ENCODE data around the gene MYH14.
A peak's percentile ranks its signal among the peaks of the same experiment; 100 is the strongest.
"Not testable (repeated sequence)": the region's sequence is repeated elsewhere in the genome, so short reads cannot be mapped to it uniquely, and the experiment has no call there.

Gene MYH14

DNA sequence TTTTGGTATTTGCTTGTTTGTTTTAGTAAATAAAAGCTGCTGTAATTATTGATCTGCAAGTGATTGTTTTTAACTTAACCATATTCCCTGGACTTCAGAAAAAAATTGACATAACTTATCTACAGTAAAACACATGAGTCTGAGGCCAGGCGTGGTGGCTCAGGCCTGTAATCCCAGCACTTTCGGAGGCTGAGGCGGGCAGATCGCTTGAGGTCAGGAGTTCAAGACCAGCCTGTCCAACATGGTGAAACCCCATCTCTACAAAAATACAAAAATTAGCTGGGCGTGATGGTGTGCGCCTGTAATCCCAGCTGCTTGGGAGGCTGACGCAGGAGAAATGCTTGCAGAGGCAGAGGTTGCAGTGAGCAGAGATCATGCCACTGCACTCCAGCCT, 150.1 kb downstream of the MYH14 start:
- H3K4me1 Mint-ChIP-seq = peaks cover 23% of the 10 kb centered on the region
- DNase-seq, ATAC-seq, H3K9me3 Mint-ChIP-seq, H3K4me3 Mint-ChIP-seq, H3K27me3 Mint-ChIP-seq: not testable (repeated sequence)
- H3K27ac Mint-ChIP-seq = peak overlapping the region in 1 of 2 donors; percentile 19

- peaks cover 0 to 20% of the 10 kb centered on the region in 2 donors for H3K9me3 Mint-ChIP-seq
- H3K4me1 Mint-ChIP-seq = peaks cover 48% of the 10 kb centered on the region
- no peak for DNase-seq
- H3K27ac Mint-ChIP-seq = no peak overlapping the region
- ATAC-seq = no peak
- no peaks in the 10 kb centered on the region for H3K27me3 Mint-ChIP-seq
- peak overlapping the region; percentile 94 to 96 for H3K4me3 Mint-ChIP-seq
These were observed 153.3 kb downstream of the MYH14 start for GRCh38 chr19:50356691-50357177.

DNA sequence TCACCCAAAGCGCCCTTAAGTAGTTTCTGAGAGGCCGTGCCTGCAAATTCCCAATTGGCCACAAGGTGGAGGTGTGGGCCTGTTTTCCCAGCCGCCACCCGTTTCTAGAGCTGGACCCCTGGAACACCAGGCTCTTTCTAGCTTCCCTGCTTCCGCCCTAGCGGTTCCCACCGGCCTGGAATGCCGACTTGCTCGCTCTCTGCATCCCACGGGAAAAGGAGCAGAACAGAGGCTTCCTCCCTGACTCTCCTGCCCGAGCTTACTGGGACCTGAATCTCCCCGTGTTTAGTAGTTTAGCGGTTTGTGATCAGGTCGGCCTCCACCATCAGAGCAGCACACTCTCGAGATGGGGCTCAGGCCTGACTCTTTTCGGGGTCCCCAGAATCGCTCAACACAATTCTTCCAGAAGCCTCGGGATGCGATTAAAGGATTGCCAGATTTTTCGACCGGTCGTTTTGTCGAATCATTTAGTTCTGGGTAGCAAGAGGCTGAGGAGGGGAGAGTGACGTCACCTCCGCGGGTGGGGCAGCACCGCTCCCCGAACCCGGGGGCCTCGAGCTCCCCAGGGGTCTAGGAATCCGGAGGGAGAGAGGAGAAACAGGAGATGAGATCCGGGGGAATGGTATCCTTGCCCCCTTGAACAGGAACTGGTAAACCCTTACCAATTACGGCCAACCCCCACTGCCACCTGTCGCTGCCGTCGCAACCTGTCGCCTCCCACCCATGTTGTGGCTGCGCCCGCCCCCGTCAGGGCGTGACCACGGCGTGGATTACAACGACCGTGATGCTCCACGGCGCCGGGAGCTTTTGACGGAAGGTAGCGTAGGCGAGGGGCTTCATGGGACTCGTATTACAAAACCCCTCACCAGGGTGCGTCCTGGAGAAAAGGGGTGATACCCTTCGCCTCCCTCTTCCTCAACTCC, 154.0 kb downstream of the MYH14 start:
- Mint-ChIP-seq H3K9me3 (peaks cover 0 to 20% of the 10 kb centered on the region in 2 donors), H3K4me1 (peaks cover 55% of the 10 kb centered on the region), H3K27me3 (no peaks in the 10 kb centered on the region), H3K27ac (peak overlapping the region; percentile 97 to 99), H3K4me3 (peak overlapping the region; percentile 94 to 96)
- ATAC-seq = peak; percentile 81
- DNase-seq = peak; percentile 84 to 88

DNA sequence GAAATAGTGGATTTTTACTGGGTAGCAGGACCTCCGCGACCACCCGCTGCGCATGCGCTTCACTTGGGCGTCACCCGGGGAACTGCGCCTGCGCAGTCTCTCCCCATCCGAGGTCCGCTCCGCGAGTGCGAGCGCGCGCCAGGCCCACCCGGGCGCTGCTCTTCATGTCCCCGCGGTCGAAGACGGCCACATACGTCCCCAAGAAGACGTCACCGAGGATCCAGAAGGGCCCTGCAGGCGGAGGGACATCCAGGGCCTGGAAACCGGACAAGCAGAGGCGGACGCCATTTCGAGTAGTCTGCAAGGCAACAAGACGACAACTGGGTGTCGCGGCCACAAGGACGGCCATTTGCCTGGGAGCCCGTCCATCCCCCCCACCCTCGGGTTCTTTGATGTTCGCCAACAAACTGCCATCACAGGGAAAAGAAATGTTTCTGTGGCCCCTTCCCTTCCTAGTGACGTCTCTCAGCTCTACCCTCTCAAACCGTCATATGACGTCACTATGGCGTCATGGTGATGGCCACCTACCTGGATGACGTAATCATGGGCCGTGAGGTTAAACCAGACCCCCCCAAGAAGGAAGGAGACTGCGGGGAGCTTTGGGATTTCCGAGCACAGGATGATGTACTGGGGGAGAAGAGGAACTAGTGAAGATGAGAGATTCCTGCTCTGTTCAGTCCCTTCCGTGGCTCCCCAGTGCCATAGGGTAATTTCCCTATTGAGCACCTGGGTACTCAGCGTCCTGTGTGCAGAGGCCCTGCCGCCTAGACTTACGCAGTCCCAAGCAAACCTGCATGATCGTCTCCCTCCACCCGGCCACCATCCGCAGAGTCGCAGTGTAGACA, 155.3 kb downstream of the MYH14 start:
- Mint-ChIP-seq H3K27me3 (no peaks in the 10 kb centered on the region), H3K9me3 (peaks cover 0 to 20% of the 10 kb centered on the region in 2 donors), H3K4me3 (peak overlapping the region; percentile 94 to 96), H3K4me1 (peaks cover 68% of the 10 kb centered on the region), H3K27ac (peak overlapping the region; percentile 97 to 99)
- peak; percentile 86 to 88 for DNase-seq
- peak; percentile 41 for ATAC-seq

- Mint-ChIP-seq H3K9me3 (peaks cover 0 to 20% of the 10 kb centered on the region in 2 donors), H3K27me3 (no peaks in the 10 kb centered on the region), H3K27ac (peak overlapping the region; percentile 97 to 99), H3K4me3 (peak overlapping the region; percentile 94 to 96), H3K4me1 (peaks cover 72% of the 10 kb centered on the region)
- peak in 1 of 2 donors; percentile 30 for DNase-seq
- ATAC-seq = no peak
These were observed 156.0 kb downstream of the MYH14 start for GRCh38 chr19:50359328-50359818.
